RCC 7860 (cell line): ENCODE measurements around the gene ELMO2.
A peak's percentile ranks its signal among the peaks of the same experiment; 100 is the strongest.

Experiments
- DNase-seq: peaks from one replicate; pipeline ENCODE4 v3.0.0-alpha.2; 2015; ENCODE audit warnings: low spot score
- FAIRE-seq: peaks from 2 replicates; lab custom pipeline; 2012; peaks lifted over from hg19 to GRCh38; lab: Jason Lieb, UNC

ELMO2 gene

GRCh38 chr20:46334303-46334904, 72.0 kb downstream of the ELMO2 start:
- no peak for DNase-seq
- no peak for FAIRE-seq

DNA sequence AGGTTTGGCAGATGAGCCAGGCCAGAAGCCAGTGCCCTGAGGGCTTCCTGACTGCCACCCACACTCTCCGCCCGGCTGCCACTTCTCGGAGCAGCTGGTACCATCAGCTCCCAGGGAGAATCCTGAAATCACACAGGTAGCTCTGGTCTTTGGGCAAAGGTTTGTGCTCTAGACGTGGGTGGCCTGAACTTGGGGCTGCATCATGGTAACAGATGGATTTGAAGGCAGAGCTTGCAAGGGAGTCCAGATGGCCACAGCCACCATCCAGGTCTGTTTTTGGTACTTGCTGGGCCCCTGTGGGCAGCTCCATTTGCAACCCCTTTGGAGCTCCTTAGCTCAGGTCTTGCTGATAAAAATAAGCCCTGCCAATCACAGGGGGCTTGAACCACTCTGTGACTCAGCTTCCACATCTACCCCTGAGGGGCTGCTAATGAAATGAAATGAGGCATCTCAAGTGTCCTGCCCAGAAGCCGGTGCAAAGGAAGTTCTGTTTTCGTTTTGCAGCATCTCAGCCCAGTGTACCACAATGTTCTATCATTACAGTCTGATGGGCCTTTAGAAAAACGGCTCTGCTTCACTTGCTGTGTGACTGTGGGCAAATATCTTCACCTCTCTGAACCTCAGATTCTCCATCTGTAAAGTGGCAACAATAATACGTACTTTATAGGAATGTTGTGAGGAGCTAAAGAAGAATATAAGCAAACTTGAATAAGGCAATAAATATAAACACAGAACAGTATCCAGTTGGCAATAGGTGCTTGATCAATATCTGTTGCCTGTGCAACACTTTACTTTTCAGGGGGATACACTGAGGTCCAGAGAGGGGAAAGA, 73.0 kb downstream of the ELMO2 start:
- FAIRE-seq (no peak), DNase-seq (no peak)

DNA sequence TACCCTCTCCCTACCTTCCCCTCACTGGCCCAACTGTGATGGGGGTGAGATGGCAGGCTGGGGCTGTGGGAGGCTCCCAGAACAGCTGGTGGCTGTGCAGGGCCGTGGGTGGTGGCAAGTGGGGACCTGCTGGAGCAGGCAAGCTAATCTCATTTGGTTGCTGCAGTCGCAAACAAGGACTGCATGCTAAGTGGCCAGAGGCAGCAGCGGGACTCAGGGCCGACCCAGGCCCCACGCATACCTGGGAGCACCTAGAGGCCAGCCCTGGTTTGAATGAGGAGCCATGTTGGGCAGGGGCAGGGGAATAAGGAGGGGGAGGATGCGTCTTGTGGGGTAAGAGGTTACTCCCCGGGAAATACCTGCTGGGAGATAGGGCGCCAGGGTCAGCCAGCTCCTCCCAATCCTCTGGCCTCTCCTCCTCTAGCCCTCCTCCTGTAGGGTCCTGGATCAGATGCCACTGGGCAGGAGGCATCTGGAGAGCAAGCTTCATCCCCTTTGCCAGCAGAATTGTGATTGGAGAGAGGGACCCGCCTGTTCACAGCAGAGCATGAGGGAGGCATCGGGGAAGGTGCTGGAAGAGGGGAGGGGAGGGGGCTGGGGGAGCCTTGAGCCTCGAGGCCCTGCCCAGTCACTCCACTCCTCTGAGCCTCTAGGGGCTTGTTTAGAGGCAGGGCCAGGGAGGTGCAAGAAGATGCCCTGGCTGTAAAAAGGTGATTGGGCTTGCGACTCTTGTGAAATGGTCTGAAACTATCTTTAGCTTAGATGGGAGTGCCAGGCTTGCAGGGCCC, 73.8 kb downstream of the ELMO2 start:
- DNase-seq, result no peak
- no peak for FAIRE-seq

DNA sequence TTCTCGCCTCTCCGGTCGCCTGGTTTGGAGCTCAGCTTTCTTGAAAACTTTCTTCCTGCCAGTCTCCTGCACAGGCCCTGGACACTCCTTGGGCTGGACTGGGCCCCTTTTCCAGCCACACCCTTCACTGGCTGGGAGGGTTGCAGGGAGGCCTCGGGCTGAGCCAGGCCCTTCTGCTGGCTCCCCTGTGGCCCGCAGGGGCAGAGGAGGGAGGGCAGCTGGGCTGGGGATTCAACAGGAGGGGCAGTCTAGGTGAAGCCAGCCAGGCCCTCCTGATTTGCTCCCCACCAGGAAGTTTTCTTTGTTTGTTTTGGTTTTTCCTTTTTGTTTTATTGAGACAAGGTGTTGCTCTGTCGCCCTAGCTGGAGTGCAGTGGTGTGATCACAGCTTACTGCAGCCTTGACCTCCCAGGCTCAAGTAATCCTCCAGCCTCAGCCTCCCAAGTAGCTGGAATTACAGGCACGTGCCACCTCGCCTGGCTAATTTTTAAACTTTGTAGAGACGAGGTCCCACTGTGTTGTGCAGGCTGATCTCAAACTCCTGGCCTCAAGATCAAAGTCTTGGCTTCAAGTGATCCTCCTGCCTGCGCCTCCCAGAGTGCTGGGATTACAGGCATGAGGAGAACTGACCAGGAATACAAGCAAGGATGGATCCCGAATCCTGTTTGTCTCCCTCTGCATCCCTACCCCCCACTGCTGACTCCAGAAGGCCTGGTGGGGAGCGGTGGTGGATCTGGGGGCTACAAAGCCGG, 74.6 kb downstream of the ELMO2 start:
- FAIRE-seq (no peak), DNase-seq (no peak)

- DNase-seq (no peak), FAIRE-seq (no peak)
Measured at GRCh38 chr20:46330831-46331371, 75.5 kb downstream of the ELMO2 start.

- DNase-seq (no peak), FAIRE-seq (no peak)
Measured at GRCh38 chr20:46330072-46330763, 76.2 kb downstream of the ELMO2 start.

- DNase-seq (no peak), FAIRE-seq (no peak)
Measured at GRCh38 chr20:46328200-46328882, 78.1 kb downstream of the ELMO2 start.

DNA sequence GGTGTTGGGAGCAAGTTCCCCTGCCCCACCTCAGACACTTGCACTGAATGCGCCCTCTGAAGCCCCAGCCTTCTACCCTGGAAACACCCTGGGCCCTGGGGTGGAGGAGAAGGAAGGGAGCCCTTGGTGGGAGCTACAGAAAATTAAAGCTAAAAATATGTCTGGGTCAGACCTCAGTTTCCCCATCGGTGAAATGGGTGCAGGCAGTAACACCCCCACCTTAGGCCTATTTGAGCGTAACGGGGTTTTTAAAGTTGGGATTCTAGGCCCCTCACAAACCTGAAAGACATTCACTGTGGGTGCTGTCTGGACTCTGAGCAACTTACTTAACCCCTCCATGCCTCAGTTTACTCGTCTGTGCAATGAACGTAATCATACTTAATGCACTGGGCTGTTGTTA, 78.9 kb downstream of the ELMO2 start:
- FAIRE-seq, result no peak
- no peak for DNase-seq

DNA sequence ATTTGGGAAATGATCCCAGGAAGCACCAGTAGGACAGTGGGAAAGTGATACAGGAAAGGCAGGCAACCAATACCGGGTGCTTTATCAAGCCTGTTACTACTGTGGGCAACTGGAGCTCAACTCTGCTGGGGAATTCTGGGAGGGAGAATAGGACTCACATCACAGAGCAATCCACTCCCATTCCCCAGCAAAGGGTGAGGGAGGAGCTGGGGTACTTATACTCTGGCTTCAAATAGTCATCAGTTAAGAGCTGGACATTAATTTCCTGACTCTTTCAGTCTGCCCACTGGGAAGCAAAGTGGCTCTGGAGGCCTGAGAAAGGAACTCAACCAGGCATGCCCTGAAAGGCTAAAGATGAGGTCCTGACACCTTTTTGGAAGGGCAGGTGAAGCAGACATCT, 80.6 kb downstream of the ELMO2 start:
- no peak for FAIRE-seq

GRCh38 chr20:46324960-46325703, 81.3 kb downstream of the ELMO2 start:
- DNase-seq, result peak; percentile 18
- no peak for FAIRE-seq

More for the DNA sequence above, 80.6 kb downstream of the ELMO2 start:
- no peak for DNase-seq

- FAIRE-seq (no peak), DNase-seq (no peak)
Measured at GRCh38 chr20:46324379-46324778, 82.0 kb downstream of the ELMO2 start.

GRCh38 chr20:46323557-46323956, 82.9 kb downstream of the ELMO2 start:
- FAIRE-seq (no peak), DNase-seq (no peak)

DNA sequence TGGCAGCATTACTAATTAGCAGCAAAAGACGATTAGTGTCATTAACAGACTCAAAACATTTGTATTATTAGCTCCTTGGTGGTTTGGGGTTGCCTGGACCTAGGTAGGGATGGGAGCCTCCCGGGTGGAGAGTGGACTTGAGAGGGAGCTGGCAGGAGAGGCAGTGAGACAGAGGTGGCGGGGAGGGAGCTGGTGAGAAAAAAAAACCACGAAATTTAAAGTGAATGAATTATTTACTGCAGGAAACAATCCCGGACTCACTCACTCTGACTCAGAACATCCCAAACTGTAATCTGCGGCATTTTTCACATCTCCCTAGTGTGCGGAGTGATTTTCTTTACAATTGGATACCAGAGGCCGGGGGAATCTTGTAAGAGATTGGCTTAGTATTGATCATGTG, 83.8 kb downstream of the ELMO2 start:
- no peak for DNase-seq
- FAIRE-seq, result no peak

DNA sequence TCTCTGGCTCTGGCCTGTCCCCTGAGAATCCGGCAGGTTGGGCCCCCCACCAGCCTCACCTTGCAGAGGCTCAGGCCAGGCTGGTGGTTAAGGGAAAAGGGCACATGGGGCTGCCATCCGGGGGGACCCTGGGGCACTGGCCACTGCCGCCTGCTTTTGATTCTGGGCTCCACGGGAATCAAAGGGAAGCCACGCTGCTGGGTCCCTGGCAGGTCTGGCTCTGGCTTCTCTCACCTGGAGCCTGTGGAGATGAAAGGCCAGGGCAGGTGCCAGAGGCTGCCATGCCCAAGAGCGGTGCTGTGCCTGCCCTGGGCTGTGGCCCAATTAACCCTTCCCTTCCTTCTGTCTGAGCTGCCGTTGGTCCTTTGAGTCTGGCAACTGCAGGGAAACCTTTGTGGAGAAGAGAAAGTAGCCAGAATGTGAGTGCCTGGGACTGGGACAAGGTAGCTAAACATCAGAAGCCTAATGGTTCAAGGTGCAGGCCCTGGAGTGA, 88.7 kb downstream of the ELMO2 start:
- DNase-seq (no peak), FAIRE-seq (no peak)

- no peak for DNase-seq
- no peak for FAIRE-seq
Measured at GRCh38 chr20:46316984-46317684, 89.3 kb downstream of the ELMO2 start.
